HEK293 (cell line): ENCODE data around the gene FAM181B.

Source experiments
- CTCF ChIA-PET: fragments of 350-600 bp; formaldehyde crosslinking; extraction: SDS; loops from one replicate; lab custom pipeline; 2021; ENCODE audit warnings: antibody characterized with exemption; lab: Yijun Ruan, JAX
- POLR2A ChIA-PET: fragments of 300-600 bp; formaldehyde crosslinking; extraction: SDS; loops from one replicate; lab custom pipeline; 2020; ENCODE audit warnings: antibody characterized with exemption, inconsistent platforms; lab: Yijun Ruan, JAX
- H3K27ac ChIP-seq: fragments of 200-500 bp; sonication (Bioruptor generic); 2 replicates; pipeline ENCODE4 v1.5.1; 2014; ENCODE audit warnings: low read depth, low read length, control low read depth, inconsistent platforms; ENCODE audit errors: extremely low read depth
- H3K36me3 ChIP-seq, 2 experiments: fragments of 200-500 bp in 1 of 2; sonication (Bioruptor generic) in 1 of 2; 1 replicate in 1 of 2; 2 replicates in 1 of 2; pipeline ENCODE4 v1.5.1; 2014 to 2017; ENCODE audit warnings: inconsistent platforms in 2 of 2, low read length in 2 of 2; ENCODE audit not compliant: control insufficient read depth in 2 of 2, insufficient read depth in 1 of 2
- H3K4me1 ChIP-seq: fragments of 200-500 bp; sonication (Bioruptor generic); 2 replicates; pipeline ENCODE4 v1.5.1; 2014; ENCODE audit warnings: mild to moderate bottlenecking, low read length, inconsistent platforms; ENCODE audit not compliant: control insufficient read depth, insufficient read depth
- H3K4me3 ChIP-seq: 2 replicates; pipeline ENCODE4 v1.5.1; 2011; ENCODE audit warnings: low read depth, mild to moderate bottlenecking, control low read depth, low read length, moderate library complexity
- H3K9me3 ChIP-seq: fragments of 200-500 bp; sonication (Bioruptor generic); 2 replicates; pipeline ENCODE4 v1.5.1; 2014; ENCODE audit warnings: low read depth, low read length, inconsistent platforms; ENCODE audit not compliant: control insufficient read depth, insufficient read depth
- ATF2 ChIP-seq: fragments of 450-650 bp; formaldehyde crosslinking; IDR thresholded peaks from 2 replicates; pipeline ENCODE4 v1.5.1; 2016; ENCODE audit warnings: missing biosample characterization, missing genetic modification characterization, low read depth
- HIC1 ChIP-seq: fragments of 450-650 bp; formaldehyde crosslinking; IDR thresholded peaks from 2 replicates; pipeline ENCODE4 v1.5.1; 2016; ENCODE audit warnings: missing biosample characterization, missing genetic modification characterization
- MEIS1 ChIP-seq: sonication (generic); formaldehyde crosslinking; IDR thresholded peaks from 2 replicates; pipeline ENCODE4 v1.8.1; 2022; ENCODE audit warnings: missing genetic modification reagents, mild to moderate bottlenecking, borderline replicate concordance
- PRDM10 ChIP-seq: fragments of 450-650 bp; formaldehyde crosslinking; IDR thresholded peaks from 2 replicates; pipeline ENCODE4 v1.5.1; 2016; ENCODE audit warnings: missing biosample characterization, missing genetic modification characterization
- REPIN1 ChIP-seq: fragments of 450-650 bp; formaldehyde crosslinking; IDR thresholded peaks from 2 replicates; pipeline ENCODE4 v1.5.1; 2017; ENCODE audit warnings: missing biosample characterization, missing genetic modification characterization, low read depth
- ZBTB1 ChIP-seq: fragments of 450-650 bp; formaldehyde crosslinking; IDR thresholded peaks from 2 replicates; pipeline ENCODE4 v1.5.1; 2016; ENCODE audit warnings: missing biosample characterization, missing genetic modification characterization
- ZBTB20 ChIP-seq: fragments of 450-650 bp; formaldehyde crosslinking; IDR thresholded peaks from 2 replicates; pipeline ENCODE4 v1.5.1; 2016; ENCODE audit warnings: missing biosample characterization, missing genetic modification characterization
- ZNF10 ChIP-seq: fragments of 450-650 bp; formaldehyde crosslinking; IDR thresholded peaks from 2 replicates; pipeline ENCODE4 v1.5.1; 2017; ENCODE audit warnings: missing biosample characterization, missing genetic modification characterization
- ZNF114 ChIP-seq: fragments of 450-650 bp; formaldehyde crosslinking; IDR thresholded peaks from 2 replicates; pipeline ENCODE4 v1.5.0; 2017; ENCODE audit warnings: missing biosample characterization, missing genetic modification characterization
- ZNF157 ChIP-seq: fragments of 450-650 bp; formaldehyde crosslinking; IDR thresholded peaks from 2 replicates; pipeline ENCODE4 v1.5.1; 2016; ENCODE audit warnings: missing biosample characterization, missing genetic modification characterization
- ZNF18 ChIP-seq: fragments of 450-650 bp; formaldehyde crosslinking; IDR thresholded peaks from 2 replicates; pipeline ENCODE4 v1.5.1; 2016; ENCODE audit warnings: missing biosample characterization, missing genetic modification characterization
- ZNF211 ChIP-seq: fragments of 450-650 bp; formaldehyde crosslinking; IDR thresholded peaks from 2 replicates; pipeline ENCODE4 v1.5.1; 2016; ENCODE audit warnings: low read depth, missing biosample characterization, missing genetic modification characterization
- ZNF398 ChIP-seq: fragments of 450-650 bp; formaldehyde crosslinking; IDR thresholded peaks from 2 replicates; pipeline ENCODE4 v1.5.1; 2017; ENCODE audit warnings: missing biosample characterization, missing genetic modification characterization
- ZNF501 ChIP-seq: fragments of 450-650 bp; formaldehyde crosslinking; IDR thresholded peaks from 2 replicates; pipeline ENCODE4 v1.5.1; 2016; ENCODE audit warnings: missing biosample characterization, missing genetic modification characterization
- ZNF548 ChIP-seq: fragments of 450-650 bp; formaldehyde crosslinking; IDR thresholded peaks from 2 replicates; pipeline ENCODE4 v1.5.1; 2016; ENCODE audit warnings: missing biosample characterization, missing genetic modification characterization
- ZNF571 ChIP-seq: fragments of 450-650 bp; formaldehyde crosslinking; IDR thresholded peaks from 2 replicates; pipeline ENCODE4 v1.5.0; 2017; ENCODE audit warnings: missing biosample characterization, missing genetic modification characterization
- ZNF585B ChIP-seq: fragments of 450-650 bp; formaldehyde crosslinking; IDR thresholded peaks from 2 replicates; pipeline ENCODE4 v1.5.1; 2016; ENCODE audit warnings: missing biosample characterization, missing genetic modification characterization
- ZNF654 ChIP-seq: fragments of 450-650 bp; formaldehyde crosslinking; IDR thresholded peaks from 2 replicates; pipeline ENCODE4 v1.5.1; 2016; ENCODE audit warnings: low read depth, missing biosample characterization, missing genetic modification characterization
- ZNF791 ChIP-seq: fragments of 450-650 bp; formaldehyde crosslinking; IDR thresholded peaks from 2 replicates; pipeline ENCODE4 v1.5.1; 2016; ENCODE audit warnings: missing biosample characterization, missing genetic modification characterization

FAM181B gene

GRCh38 chr11:82731691-82732277, 1.9 kb downstream of the FAM181B start:
- CTCF ChIA-PET: interaction anchor here (0.7 to 1.4 kb wide), 2 partner anchors 44 to 1200 kb away, joined by 3 to 8 read pairs; no protein-coding TSS in a partner anchor
- Histone ChIP-seq H3K4me3 (no peak overlapping the region), H3K4me1 (no peaks in the 10 kb centered on the region), H3K36me3 (no peaks in the 10 kb centered on the region), H3K9me3 (no peaks in the 10 kb centered on the region), H3K27ac (no peak overlapping the region)
- TF ChIP-seq ZNF585B: no peak
- TF ChIP-seq ZBTB1 (tag by site-specific recombination): no peak
- POLR2A ChIA-PET: no interaction called here

- H3K4me1 ChIP-seq: no peaks in the 10 kb centered on the region
- H3K4me3 ChIP-seq: no peak overlapping the region
- CTCF ChIA-PET: interaction anchor here (1.0 kb wide), 1 partner anchor 13 kb away, joined by 3 read pairs; no protein-coding TSS in a partner anchor
- TF ChIP-seq ZNF571 (tag by site-specific recombination) (no peak), ZNF654 (tag by site-specific recombination) (no peak), ZNF114 (tag by site-specific recombination) (no peak), ZBTB20 (tag by site-specific recombination) (no peak), REPIN1 (tag by site-specific recombination) (no peak), ZNF18 (tag by site-specific recombination) (no peak), ZNF157 (no peak), ZNF398 (tag by site-specific recombination) (no peak), ZNF10 (tag by site-specific recombination) (no peak), MEIS1 (CRISPR knock-in tag) (no peak), PRDM10 (no peak), ATF2 (tag by site-specific recombination) (no peak), ZNF501 (tag by site-specific recombination) (no peak), HIC1 (tag by site-specific recombination) (no peak), ZNF211 (tag by site-specific recombination) (no peak), ZNF791 (tag by site-specific recombination) (no peak), ZNF548 (tag by site-specific recombination) (no peak)
- H3K9me3 ChIP-seq: no peaks in the 10 kb centered on the region
- no peaks in the 10 kb centered on the region for H3K36me3 ChIP-seq
- no peak overlapping the region for H3K27ac ChIP-seq
- POLR2A ChIA-PET: no interaction called here
Observed at GRCh38 chr11:82730754-82731153, 2.9 kb downstream of the FAM181B start.
